ENCODE data around the gene STAT5B. TPM values are rescaled to one million over a fixed set of nuclear protein-coding genes. Genes with fewer than 3 reads are reported as not detected.
A peak's percentile ranks its signal among the peaks of the same experiment; 100 is the strongest.

STAT5B gene
- total RNA-seq, 1 experiment from 2014 or later = 42.9 TPM

DNA sequence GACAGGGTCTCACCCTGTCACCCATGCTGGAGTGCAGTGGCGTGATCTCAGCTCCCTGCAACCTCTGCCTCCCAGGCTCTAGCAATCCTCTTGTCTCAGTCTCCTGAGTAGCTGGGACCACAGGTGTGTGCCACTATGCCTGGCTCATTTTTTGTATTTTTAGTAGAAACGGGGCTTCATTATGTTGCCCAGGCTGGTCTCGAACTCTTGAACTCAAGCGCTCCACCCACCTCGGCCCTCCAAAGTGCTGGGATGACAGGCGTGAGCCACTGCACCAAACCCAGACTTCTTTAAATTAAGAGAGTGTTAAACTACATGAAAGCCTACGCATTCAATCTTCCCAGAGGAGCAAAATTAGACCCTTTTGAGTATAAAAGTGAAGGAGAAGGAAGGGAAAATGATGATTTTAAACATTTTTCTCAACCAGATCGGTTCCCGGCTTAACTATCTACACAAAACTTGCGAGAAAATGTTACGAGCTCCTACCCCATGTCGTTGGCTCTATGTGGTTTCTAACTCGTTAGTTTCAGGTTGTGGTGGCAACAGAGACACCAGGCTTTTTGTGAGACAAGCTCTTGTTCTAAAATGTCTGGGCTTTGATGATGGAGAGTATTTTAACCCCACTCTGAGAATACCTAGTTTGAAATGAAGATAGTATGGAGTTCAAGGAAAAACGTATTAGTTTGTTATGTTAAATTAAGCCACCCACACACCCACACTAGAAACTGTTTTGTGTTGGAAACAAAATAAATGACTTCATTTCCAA, 26.3 kb downstream of the STAT5B start:
- peak overlapping the region in 2 of 3 experiments; percentile 16 to 25; a peak in 3 of 7 replicates for H3K27ac Mint-ChIP-seq
- no peak for DNase-seq
- no peak overlapping the region for H3K4me2 ChIP-seq (ENCODE audit: insufficient read depth, insufficient read length, low read length)

More for the DNA sequence above, 26.3 kb downstream of the STAT5B start:
- Histone ChIP-seq H2BK5ac (ENCODE audit: insufficient read length, low read length) (no peak overlapping the region), H3K4me1 (ENCODE audit: insufficient read depth, low read length) (no peaks in the 10 kb centered on the region), H4K5ac (ENCODE audit: insufficient read length, low read depth, low read length) (no peak overlapping the region), H3K9ac (ENCODE audit: extremely low read depth, insufficient read length, low read length) (no peak overlapping the region), H3K79me1 (ENCODE audit: insufficient read depth, low read depth, low read length, poor library complexity, severe bottlenecking) (no peaks in the 10 kb centered on the region), H3T11ph (ENCODE audit: low read length) (no peak overlapping the region), H4K91ac (ENCODE audit: insufficient read length, low read depth, low read length) (no peak overlapping the region), H4K8ac (replicated peaks; ENCODE audit: insufficient read length, low read depth, low read length) (no peak overlapping the region), H3K23ac (ENCODE audit: insufficient read length, low read depth, low read length) (no peak overlapping the region), H4K20me1 (ENCODE audit: control insufficient read depth, insufficient read depth, insufficient read length) (no peaks in the 10 kb centered on the region), H3K56ac (ENCODE audit: insufficient read length, low read depth, low read length) (no peak overlapping the region), H2AFZ (ENCODE audit: low read length) (no peak overlapping the region), H3K79me2 (ENCODE audit: insufficient read depth, low read length) (peaks cover 2% of the 10 kb centered on the region; the same call in 1 of the 2 replicates), H2BK120ac (ENCODE audit: low read depth, low read length, poor library complexity, severe bottlenecking) (no peak overlapping the region), H3K27ac (ENCODE audit: insufficient read length, low read depth, low read length) (no peak overlapping the region), H2BK20ac (ENCODE audit: low read depth, low read length, poor library complexity, severe bottlenecking) (no peak overlapping the region), H3K27me3 (ENCODE audit: insufficient read depth, low read length) (no peaks in the 10 kb centered on the region), H3K4ac (ENCODE audit: low read depth, low read length) (no peak overlapping the region), H3K23me2 (ENCODE audit: insufficient read length, low read depth, low read length, poor library complexity, severe bottlenecking) (no peaks in the 10 kb centered on the region), H3K14ac (ENCODE audit: insufficient read depth, low read length) (no peak overlapping the region), H3K18ac (ENCODE audit: insufficient read length, low read depth, low read length) (no peak overlapping the region), H2BK12ac (ENCODE audit: insufficient read length, low read depth, low read length) (no peak overlapping the region), H3K9me3 (ENCODE audit: control insufficient read depth, low read depth, low read length) (no peaks in the 10 kb centered on the region), H2AK5ac (ENCODE audit: insufficient read length, low read length) (no peak overlapping the region), H2BK15ac (ENCODE audit: low read depth, low read length) (no peak overlapping the region)
- Mint-ChIP-seq H3K4me3 (no peak overlapping the region), H3K36me3 (ENCODE audit: insufficient read depth in 1 of 3, low read depth in 3 of 3) (peaks cover 0 to 3% (median 0%) of the 10 kb centered on the region in 3 experiments; a peak in 1 of 7 replicates), H3K4me1 (peaks cover 14 to 25% of the 10 kb centered on the region in 2 experiments), H3K9me3 (no peaks in the 10 kb centered on the region), H3K27me3 (ENCODE audit: low read depth) (no peaks in the 10 kb centered on the region)
- TF ChIP-seq, protein P1, sequence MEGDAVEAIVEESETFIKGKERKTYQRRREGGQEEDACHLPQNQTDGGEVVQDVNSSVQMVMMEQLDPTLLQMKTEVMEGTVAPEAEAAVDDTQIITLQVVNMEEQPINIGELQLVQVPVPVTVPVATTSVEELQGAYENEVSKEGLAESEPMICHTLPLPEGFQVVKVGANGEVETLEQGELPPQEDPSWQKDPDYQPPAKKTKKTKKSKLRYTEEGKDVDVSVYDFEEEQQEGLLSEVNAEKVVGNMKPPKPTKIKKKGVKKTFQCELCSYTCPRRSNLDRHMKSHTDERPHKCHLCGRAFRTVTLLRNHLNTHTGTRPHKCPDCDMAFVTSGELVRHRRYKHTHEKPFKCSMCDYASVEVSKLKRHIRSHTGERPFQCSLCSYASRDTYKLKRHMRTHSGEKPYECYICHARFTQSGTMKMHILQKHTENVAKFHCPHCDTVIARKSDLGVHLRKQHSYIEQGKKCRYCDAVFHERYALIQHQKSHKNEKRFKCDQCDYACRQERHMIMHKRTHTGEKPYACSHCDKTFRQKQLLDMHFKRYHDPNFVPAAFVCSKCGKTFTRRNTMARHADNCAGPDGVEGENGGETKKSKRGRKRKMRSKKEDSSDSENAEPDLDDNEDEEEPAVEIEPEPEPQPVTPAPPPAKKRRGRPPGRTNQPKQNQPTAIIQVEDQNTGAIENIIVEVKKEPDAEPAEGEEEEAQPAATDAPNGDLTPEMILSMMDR (conservative IDR thresholded peaks at IDR 0.05) = no peak
- WGBS (ENCODE audit: extremely low coverage, insufficient read length, low lambda C conversion rate) = no CpG with 5 or more reads among the region's 14 CpGs

Data from H9 (cell line).